NCI-H2107 treated with DMSO at 0.1 percent for 48 hours (cell line): ENCODE measurements around the gene RHOB.
A peak's percentile ranks its signal among the peaks of the same experiment; 100 is the strongest.
"Not testable (repeated sequence)": the region's sequence is repeated elsewhere in the genome, so short reads cannot be mapped to it uniquely, and the experiment has no call there.

Experiments
- DNase-seq: peaks from one replicate; lab custom pipeline; 2025; ENCODE audit not compliant: unreplicated experiment; lab: John Stamatoyannopoulos, UW

The RHOB gene

DNA sequence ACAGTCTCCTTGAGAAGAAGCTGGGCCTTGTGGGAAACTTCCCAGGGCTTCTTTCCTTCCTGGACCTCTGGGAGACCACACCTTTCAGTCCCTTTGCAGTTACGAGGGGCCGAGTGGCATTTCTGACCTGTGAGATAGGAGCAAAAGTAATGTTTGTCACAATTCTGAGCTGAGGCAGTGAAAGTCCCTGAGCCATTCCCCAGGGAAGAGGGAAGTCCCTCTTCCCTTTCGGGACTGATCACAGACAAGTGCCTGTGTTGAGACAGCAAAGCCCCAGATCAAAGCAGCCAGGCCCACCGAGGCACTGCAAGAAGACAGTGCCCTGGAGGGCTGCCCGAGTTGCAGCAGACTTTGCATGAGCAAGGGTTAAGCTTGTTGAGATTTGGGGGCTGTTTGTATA is 41.9 kb downstream of the RHOB start:
- DNase-seq, result no peak

DNA sequence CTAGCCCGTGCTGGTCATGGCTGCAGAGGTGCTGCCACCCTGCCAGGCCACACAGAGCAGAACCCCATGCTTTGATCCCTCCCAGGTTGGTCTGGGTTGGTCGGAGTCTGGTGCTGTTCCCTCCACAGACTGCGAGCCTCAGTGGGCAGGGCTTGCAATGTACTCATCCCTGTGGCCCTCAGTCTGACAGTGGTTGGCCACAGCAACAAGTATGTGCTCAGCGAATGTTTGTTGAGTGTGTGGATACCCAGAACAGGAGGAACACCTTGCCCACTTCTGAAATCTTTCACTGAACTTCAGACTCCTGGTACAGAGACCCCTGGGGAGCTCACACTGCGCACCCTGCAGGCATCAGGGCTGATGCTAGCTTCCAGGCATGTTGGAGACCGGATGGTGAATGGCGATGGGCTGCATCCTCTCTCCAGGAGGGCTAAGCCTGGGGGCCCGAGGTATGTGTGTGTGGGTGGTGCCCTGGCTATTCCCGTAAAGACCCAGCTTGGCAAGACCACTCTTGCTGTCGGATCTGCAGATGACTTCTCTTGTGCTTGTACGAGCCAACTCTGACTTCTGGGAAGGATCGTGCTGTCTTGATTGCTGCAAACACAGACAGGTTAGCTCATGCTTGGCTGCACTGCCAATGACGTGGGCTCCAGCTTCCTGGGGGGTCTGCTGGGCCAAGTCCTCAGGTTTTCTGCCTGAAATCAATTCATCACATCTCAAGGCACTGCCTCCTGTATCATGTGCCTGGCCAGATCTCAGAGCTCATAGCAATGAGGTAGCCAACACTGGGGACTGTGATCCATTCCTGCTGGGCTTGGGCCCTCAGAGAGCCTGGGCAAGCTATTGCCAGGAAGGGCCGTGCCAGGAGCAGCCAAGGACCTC is 43.7 kb downstream of the RHOB start:
- DNase-seq, result no peak

DNA sequence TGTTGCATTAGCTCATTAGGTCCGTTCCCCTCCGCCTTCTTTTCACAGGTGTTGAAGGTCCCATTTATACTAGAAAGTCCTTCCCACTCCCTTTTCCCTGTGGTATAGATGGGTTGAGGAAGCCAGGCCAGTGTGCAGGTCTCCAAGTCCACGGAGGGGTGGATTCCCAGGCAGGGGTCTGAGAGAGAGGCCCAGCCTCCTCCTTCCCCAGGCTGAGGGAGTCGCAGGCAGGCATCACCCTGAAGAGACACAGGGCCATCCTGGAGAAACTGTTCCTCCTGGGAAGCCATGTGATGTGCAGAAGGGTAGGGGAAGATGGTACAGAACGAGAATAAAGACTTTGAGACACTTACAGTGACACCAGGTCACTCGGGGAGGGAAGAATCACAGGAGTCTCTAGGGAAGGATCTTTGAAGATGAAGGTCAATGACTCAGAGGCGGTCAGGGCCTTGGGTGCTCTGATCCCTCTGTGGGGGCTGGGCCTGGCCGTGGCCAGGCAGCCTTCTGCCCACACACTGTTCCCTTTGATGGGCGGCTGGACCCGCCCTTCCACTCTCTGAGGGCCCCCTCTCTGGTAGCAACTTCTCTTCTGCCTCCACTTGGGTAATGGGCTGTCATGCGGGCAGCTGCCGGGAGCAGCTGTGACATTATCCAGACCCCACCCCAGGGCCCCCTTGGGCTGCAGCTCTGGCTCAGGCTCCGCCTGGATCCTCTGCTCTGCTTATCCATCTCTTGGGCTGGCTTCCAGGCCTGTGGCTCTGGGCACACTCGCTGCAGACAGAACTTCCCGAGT is 45.1 kb downstream of the RHOB start:
- DNase-seq, result no peak

DNA sequence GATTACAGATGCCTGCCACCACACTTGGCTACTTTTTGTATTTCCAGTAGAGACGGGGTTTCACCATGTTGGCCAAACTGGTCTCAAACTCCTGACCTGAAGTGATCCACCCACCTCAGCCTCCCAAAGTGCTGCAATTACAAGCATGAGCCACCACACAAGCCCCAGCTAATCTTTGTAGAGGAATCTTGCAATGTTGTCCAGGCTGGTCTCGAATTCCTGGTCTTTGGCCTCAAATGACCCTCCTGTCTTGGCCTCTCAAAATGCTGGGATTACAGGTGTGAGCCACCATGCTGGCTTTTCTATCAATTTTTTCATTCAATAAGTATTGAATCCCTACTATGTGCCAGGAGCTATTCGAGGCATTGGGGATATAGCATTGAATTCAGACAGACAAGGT is 46.2 kb downstream of the RHOB start:
- DNase-seq, result not testable (repeated sequence)

DNA sequence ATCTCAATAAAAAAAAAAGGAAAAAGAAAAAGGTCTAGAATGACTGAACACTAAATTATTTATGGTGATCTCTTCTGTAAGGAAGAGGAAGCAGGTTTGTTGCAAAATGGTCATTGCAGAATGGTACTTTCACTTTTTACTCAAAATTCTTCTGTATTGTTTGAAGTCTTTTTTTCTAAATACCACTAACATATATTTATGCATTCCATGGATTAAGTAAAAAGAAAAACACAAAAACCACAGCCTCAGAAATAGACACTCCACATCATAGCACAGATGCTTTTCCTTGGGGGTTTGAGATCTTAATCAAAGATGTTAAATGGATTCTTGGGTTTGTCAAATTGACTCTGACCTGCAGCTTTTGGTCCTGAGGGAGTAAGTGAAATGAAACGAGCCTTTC is 47.4 kb downstream of the RHOB start:
- DNase-seq, result no peak

DNA sequence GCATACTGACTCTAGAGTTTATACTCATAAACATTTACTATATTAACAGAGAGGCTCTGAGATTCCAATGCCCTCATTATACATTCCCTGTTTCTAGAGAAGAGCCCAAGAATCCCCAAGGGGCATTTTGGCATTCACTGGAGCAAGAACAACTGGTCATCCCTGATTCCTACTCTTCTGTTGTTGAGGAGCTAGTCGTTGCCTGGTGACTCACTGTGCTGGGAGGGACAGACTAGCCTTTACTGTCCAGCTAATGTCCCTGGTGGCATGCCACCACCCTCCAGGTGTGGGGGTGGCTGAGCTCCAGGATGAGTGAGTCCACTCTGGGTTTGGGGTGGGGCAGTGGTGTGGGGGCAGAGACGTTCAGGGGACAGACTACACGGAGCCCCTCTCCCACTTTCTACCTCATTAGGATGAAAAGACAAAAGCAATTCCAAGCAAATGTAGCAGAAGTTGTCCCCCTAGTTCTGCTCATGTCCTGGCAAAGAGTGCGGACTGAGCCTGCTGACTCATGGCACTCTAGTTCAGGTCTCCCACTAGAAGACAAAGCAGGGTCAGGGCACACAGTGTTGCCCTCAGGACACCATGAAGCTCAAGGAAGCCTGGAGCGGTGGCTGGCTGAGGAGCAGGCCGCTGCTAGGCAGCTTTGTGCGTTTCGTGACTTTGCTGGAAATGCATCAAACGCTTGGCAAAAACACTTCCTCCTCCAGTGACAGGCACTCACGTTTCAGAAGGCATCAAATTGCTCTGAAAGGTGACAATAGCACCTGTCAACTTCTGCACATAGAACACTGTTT is 49.4 kb downstream of the RHOB start:
- peak; percentile 56 for DNase-seq

DNA sequence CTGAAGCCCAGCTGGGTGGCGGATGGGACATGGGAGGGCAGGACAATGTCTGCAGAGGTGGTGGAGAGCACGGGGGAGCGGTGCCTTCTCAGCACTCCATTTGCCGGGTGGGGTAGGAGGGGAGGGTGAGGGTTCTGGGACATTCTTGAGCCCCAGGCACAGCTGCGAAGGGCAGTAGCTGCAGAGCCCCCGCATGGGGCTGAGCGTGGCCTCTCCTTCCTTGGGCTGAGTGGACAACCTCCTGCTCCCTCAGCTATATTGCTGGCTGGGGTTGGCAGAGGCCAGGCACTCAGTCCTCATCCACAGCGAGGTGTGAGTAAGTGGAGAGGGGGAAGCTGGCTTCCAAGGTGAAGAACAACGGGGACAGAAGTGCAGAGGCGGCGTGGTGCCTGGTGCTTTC is 50.1 kb downstream of the RHOB start:
- DNase-seq, result no peak
